HG03064 (cell line): ENCODE measurements around the gene CD79B.
"Not testable (repeated sequence)": the region's sequence is repeated elsewhere in the genome, so short reads cannot be mapped to it uniquely, and the experiment has no call there.

Experiments
- ATAC-seq: cut with Tn5 transposase; IDR thresholded peaks from one replicate; pipeline ENCODE4 v1.9.1; 2021; ENCODE audit warnings: low read depth; ENCODE audit not compliant: unreplicated experiment

CD79B gene

GRCh38 chr17:63915753-63916152 is 16.4 kb downstream of the CD79B start:
- not testable (repeated sequence) for ATAC-seq

DNA sequence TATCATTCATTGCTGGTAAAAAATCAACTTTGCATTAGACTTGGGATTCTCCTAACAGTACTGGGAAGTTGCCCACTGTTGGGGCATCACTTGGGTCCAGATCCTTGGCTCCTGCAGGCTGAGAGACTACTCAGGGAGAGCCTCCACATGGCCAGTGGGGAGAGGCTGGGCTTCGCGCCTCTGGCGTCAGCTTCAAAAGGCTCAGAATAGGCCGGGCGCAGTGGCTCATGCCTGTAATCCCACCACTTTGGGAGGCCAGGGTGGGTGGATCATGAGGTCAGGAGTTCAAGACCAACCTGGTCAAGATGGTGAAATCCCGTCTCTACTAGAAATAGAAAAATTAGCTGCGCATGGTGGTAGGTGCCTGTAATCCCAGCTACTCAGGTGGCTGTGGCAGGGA is 17.7 kb downstream of the CD79B start:
- no peak for ATAC-seq

- no peak for ATAC-seq
Observed at GRCh38 chr17:63911657-63912100, 20.5 kb downstream of the CD79B start.

- ATAC-seq = no peak
Observed at GRCh38 chr17:63911041-63911635, 21.0 kb downstream of the CD79B start, which contains the start of gene CSHL1. TSS of gene CSHL1 (minus strand) at chr17:63911258. CDS start at chr17:63911196, 62 bp downstream.

- ATAC-seq = no peak
Observed at GRCh38 chr17:63910096-63910495, 22.0 kb downstream of the CD79B start.

GRCh38 chr17:63909586-63909985 is 22.5 kb downstream of the CD79B start:
- not testable (repeated sequence) for ATAC-seq

- not testable (repeated sequence) for ATAC-seq
Observed at GRCh38 chr17:63907161-63907778, 24.9 kb downstream of the CD79B start.

- ATAC-seq = not testable (repeated sequence)
Observed at GRCh38 chr17:63904796-63905195, 27.3 kb downstream of the CD79B start.

GRCh38 chr17:63903787-63904201 is 28.3 kb downstream of the CD79B start:
- ATAC-seq = not testable (repeated sequence)

DNA sequence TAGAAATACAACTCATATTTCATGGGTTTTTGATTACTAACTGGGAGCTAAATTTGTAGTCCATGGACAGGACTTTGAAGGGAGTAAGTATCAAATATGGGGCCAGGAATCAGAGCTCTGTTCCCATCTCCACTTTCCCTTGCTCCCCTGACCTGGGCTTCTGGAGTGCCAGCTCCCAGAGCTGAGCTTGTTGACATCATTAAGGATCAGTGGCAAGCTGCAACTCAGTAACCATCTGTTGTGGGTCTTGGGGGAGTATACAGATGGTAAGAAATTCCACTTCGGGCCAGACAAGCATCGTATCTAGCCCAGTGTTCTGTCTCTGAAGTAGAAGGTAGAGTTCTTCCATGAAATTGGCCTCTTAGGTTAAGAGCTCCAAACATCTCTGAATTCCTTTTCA is 30.2 kb downstream of the CD79B start:
- not testable (repeated sequence) for ATAC-seq

GRCh38 chr17:63898899-63899798 is 33.0 kb downstream of the CD79B start:
- not testable (repeated sequence) for ATAC-seq

GRCh38 chr17:63896524-63897354 is 35.4 kb downstream of the CD79B start, which contains the start of gene CSH1:
TSS of gene CSH1 (minus strand) at chr17:63896574. CDS start at chr17:63896511, 63 bp downstream.
- ATAC-seq = not testable (repeated sequence)

DNA sequence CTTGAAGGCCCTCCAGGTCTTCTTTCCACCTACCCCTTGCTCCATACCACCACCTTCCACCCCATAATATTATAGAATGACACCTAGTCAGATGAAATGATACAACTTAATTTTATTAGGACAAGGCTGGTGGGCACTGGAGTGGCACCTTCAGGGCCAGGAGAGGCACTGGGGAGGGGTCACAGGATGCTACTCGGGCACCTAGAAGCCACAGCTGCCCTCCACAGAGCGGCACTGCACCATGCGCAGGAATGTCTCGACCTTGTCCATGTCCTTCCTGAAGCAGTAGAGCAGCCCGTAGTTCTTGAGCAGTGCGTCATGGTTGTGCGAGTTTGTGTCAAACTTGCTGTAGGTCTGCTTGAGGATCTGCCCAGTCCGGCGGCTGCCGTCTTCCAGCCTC is 37.3 kb downstream of the CD79B start:
- not testable (repeated sequence) for ATAC-seq

- not testable (repeated sequence) for ATAC-seq
Observed at GRCh38 chr17:63894021-63894420, 38.1 kb downstream of the CD79B start.

- ATAC-seq = not testable (repeated sequence)
Observed at GRCh38 chr17:63892316-63893037, 39.7 kb downstream of the CD79B start.

DNA sequence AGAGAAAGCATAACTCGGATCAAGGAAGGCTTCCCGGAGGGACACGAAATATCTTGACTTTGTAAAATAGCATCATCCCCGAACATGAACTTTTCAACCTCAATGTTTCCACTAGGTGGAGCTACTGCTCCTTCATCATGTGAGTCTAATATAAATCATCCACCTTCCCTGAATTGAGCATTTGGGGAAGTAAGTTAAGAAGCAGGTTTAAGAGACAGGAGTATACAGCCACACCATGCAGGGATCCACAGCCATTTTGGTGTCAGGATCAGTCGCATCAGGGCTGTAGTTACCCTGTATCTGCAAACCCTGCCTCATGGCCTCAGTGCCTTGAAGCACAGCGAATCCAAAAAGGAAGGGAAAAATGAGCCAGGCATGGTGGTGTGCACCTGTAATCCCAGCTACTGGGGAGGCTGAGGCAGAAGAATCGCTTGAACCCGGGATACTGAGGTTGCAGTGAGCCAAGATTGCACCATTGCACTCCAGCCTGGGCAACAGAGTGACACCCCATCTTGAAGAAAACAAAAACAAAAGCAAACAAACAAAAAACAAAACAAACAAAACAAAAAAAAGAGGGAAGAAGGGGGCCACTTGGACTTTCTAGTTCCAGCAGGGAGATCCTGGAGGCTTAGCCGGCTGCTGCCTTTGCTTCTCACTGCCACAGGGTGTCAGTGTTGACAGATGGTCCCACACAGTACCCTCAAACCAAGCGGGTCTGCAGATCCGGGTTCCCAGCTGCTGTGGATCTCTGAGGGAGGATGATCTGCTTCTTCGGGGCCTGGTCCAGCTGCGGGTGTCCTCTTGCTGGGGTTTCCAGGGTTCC is 42.9 kb downstream of the CD79B start:
- ATAC-seq = not testable (repeated sequence)

DNA sequence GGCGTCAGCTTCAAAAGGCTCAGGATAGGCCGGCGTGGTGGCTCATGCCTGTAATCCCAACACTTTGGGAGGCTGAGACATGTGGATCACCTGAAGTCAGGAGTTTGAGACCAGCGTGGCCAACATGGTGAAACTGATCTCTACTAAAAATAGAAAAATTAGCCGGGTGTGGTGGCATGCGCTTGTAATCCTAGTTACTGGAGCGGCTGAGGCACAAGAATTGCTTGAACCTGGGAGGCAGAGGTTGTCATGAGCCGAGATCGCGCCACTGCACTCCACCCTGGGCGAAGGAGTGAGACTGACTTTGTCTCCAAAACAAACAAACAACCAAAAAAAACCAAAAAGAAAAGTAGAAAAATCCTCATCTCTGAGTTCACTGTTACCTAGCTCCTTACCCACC is 47.0 kb downstream of the CD79B start:
- ATAC-seq = not testable (repeated sequence)

GRCh38 chr17:63882626-63883126 is 49.5 kb downstream of the CD79B start:
- not testable (repeated sequence) for ATAC-seq
